HG03066 (cell line): ENCODE measurements around the gene GRM1.

Experiments
- ATAC-seq: cut with Tn5 transposase; IDR thresholded peaks from one replicate; pipeline ENCODE4 v1.9.1; 2021; ENCODE audit warnings: low read depth; ENCODE audit not compliant: unreplicated experiment

The GRM1 gene

GRCh38 chr6:146095481-146095880 lies 66.6 kb downstream of the GRM1 start:
- no peak for ATAC-seq

GRCh38 chr6:146097586-146097985 lies 68.7 kb downstream of the GRM1 start:
- ATAC-seq = no peak

- ATAC-seq = no peak
Measured at GRCh38 chr6:146100776-146101175, 71.9 kb downstream of the GRM1 start.

GRCh38 chr6:146103416-146104072 lies 74.7 kb downstream of the GRM1 start:
- ATAC-seq = no peak

GRCh38 chr6:146106532-146106931 lies 77.7 kb downstream of the GRM1 start:
- no peak for ATAC-seq

- no peak for ATAC-seq
Measured at GRCh38 chr6:146110990-146111389, 82.1 kb downstream of the GRM1 start.

DNA sequence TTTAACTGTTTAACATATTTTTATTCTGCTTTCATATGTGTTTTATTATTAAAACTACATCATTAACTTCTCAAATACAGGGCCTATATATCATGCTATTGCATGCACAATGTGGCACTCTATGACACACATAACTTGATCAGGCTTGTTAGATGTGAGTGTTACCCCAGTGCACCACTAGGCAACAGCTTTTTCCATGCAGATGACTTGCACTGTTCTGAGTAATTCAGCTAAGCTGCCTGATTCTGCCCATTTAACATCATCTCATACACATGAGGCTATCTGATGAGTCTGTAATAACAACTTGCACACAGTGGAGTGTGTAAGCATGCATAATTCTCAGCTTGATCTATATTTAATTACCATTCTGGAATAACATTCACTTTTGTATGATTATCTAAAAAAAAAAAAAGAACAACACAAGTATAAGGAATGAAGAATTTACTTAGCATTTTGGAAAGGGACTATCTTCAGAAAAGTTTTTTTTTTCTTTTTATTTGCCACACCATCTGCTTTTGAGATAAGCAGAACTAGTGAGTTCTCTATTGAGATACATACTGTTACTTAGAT lies 83.1 kb downstream of the GRM1 start:
- ATAC-seq = no peak

DNA sequence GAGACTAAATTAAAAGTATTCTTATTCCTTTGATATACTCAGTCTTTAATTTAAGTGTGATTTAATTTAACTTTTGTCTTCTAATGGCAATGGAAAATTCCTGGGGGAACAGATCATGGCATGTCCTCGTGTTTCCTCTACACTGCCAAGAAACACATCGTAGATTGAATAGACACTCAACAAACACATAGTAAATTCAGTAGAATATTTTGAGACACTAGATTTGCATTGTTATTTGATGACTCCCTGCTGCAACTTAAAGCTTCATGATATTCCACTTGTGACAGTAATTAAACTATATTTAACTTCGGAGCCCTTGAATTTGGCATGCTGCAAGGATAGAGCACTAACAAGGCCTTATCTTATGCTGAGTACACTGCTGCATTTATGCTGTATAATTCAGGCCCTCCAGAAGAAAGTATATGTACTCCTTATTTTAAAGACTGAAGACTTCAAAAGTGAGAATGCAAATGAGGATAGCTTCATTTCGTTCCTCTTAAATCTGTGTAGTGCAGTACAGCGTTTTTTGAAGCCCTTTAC lies 84.3 kb downstream of the GRM1 start:
- no peak for ATAC-seq

DNA sequence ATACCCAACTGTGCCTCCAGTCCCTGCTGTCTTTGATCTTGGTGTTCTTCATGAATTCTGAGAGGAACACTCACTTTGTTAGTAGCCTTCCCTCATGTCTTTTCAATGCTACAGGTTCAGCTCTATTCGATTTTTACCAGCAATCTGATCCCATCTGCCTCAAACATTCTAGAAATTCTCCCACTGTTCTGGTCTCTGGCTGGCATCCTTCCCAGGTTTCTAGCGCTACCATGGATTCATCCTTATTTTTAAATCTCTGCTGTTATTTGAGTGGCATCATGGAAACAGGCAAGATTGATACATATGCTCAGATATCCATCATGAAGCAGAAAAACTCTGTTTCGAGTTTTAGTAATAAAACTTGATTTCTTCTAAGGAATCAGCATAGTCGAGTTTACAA lies 94.8 kb downstream of the GRM1 start:
- no peak for ATAC-seq

- no peak for ATAC-seq
Measured at GRCh38 chr6:146127447-146128215, 98.8 kb downstream of the GRM1 start.

GRCh38 chr6:146133866-146134265 lies 105.0 kb downstream of the GRM1 start:
- ATAC-seq = no peak

DNA sequence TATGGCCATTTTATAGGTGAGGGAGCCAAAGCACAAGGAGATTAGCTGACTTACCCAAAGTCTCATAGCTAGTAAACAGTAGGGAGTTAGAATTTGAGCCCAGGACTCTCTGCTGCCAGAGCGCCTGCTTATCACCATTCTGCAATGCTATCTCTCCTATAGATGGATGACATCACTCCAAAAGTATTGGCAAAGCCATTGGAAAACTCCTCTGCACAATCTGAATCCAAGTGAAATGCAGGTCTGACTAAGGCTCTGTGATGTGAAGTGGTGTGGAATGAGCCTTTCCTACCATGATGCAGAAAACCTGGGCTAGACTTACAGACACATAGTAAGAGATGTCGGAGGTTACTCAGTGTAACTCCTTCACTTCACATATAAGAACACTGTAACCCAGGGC lies 106.3 kb downstream of the GRM1 start:
- ATAC-seq = no peak

GRCh38 chr6:146146836-146147235 lies 118.0 kb downstream of the GRM1 start:
- ATAC-seq = no peak

GRCh38 chr6:146149770-146150169 lies 120.9 kb downstream of the GRM1 start:
- no peak for ATAC-seq

- ATAC-seq = peak; percentile 99
Measured at GRCh38 chr6:146153040-146153758, 124.3 kb downstream of the GRM1 start.

- no peak for ATAC-seq
Measured at GRCh38 chr6:146154197-146154596, 125.3 kb downstream of the GRM1 start.

- ATAC-seq = no peak
Measured at GRCh38 chr6:146161664-146162063, 132.8 kb downstream of the GRM1 start.

DNA sequence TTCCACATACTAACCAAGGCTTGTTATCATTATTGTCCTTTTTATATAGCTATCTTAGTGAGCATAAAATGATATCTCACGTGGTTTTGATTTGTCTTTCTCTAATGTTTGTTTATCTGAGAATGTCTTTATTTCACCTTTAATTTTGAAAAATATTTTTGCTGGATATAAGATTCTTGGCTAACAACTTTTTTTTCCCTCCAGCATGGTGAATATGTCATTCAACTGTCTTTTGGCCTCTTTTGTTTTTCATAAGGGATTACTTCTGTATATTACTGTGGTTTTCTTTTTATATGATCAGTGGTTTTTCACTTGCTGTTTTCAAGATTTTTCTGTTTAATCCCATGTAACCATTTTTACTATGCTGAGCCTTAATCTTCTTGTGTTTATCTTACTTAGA lies 141.0 kb downstream of the GRM1 start:
- no peak for ATAC-seq

DNA sequence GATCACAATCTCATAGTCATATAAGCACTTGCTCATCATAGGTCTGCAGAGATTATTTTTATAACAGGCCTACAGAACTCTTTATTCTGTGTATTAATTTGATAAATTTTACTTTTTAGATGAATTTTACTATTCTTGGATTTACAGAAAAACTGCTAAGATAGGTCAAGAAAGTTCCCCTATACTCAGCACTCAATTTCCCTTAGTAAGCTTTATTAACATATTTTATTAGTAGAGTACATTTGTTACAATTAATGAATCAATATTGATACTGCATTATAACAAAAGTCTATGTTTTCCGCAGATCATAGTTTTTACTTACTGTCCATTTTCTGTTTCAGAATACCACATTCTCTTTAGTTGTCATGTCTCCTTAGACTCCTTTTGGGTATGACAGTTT lies 148.9 kb downstream of the GRM1 start:
- ATAC-seq = no peak

GRCh38 chr6:146183831-146184230 lies 155.0 kb downstream of the GRM1 start:
- no peak for ATAC-seq

GRCh38 chr6:146184701-146185100 lies 155.8 kb downstream of the GRM1 start:
- no peak for ATAC-seq
